ENCODE data around the gene MINDY3.

MINDY3 gene

GRCh38 chr10:15805395-15806058 is 54.8 kb downstream of the MINDY3 start:
- no peak for DNase-seq (ENCODE audit: low spot score)

- no peak for DNase-seq (ENCODE audit: low spot score)
These were observed 56.2 kb downstream of the MINDY3 start for GRCh38 chr10:15804109-15804508.

- no peak for DNase-seq (ENCODE audit: low spot score)
These were observed 57.8 kb downstream of the MINDY3 start for GRCh38 chr10:15802375-15802949.

- no peak for DNase-seq (ENCODE audit: low spot score)
These were observed 58.7 kb downstream of the MINDY3 start for GRCh38 chr10:15801641-15802040.

- no peak for DNase-seq (ENCODE audit: low spot score)
These were observed 59.2 kb downstream of the MINDY3 start for GRCh38 chr10:15801147-15801546.

DNA sequence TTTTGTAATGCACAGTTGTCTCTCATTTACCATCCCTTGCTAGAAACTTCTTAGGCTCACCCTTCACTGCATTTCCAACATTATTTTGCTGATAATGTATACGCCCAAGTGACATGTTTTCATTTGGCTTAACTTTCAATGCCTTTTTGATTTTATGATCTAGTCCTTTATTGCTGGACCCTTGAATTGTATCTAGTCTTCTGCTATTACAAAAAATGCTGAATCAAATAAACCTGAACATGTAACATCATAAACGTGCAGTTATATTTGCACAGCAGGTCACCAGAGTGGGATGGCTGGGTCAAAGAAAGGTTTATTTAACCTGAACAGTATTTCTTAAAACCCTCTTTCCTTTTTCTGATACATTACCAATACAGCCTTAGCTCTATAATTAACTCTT is 63.0 kb downstream of the MINDY3 start:
- no peak for DNase-seq (ENCODE audit: low spot score)

DNA sequence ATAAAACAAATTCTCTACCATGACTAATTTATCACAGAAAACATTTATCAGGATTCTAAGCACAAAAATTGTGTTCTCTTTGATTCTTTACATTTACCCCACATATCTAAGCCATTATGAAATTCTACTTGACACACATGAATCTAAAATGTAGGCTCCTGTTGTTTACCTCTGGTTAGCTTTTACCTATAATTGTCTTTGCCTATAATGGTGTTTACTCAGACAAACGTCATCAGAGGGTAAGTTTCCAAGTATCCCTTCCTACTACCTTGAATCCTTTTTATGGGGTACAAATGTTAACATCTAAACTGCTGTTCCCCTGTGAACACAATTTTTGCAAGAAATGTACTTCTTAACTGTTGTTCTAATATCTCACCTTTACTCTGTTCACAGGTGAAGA is 63.5 kb downstream of the MINDY3 start:
- no peak for DNase-seq (ENCODE audit: low spot score)

DNA sequence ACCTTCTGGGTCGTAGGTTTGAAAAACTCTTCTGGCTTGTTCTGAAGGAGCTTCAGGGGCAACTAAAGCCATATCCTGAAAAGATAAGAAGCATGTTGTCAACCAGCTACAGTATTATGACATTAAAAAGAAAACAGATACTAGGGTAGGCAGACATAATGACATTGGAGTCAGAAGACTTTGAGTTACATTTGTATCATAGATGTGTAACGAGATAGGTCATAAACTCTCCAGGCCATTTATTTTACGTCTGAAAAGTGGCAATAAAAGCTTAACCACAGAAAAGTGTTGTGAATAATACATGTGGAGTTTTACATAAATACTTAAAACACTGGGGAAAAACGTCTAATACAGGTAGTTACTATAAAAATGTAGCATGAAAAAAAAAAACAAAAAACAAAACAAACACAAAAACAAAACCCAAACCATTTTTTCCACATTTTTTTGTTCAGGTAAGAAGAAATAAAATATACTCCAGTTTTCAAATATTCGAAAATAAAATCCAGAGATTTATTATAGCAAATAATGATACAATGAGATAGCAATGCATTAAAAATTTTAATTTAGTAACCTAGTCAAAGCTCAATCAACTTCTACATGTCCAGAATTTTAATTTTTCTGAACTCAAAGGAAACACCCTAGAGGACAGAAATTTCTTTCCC is 64.1 kb downstream of the MINDY3 start:
- DNase-seq (ENCODE audit: low spot score), result no peak

- DNase-seq (ENCODE audit: low spot score), result no peak
These were observed 65.1 kb downstream of the MINDY3 start for GRCh38 chr10:15795036-15795792.

GRCh38 chr10:15794569-15794968 is 65.7 kb downstream of the MINDY3 start:
- no peak for DNase-seq (ENCODE audit: low spot score)

- no peak for DNase-seq (ENCODE audit: low spot score)
These were observed 66.6 kb downstream of the MINDY3 start for GRCh38 chr10:15793664-15794063.

GRCh38 chr10:15792777-15793176 is 67.5 kb downstream of the MINDY3 start:
- DNase-seq (ENCODE audit: low spot score), result no peak

GRCh38 chr10:15791816-15792524 is 68.3 kb downstream of the MINDY3 start:
- DNase-seq (ENCODE audit: low spot score), result no peak

DNA sequence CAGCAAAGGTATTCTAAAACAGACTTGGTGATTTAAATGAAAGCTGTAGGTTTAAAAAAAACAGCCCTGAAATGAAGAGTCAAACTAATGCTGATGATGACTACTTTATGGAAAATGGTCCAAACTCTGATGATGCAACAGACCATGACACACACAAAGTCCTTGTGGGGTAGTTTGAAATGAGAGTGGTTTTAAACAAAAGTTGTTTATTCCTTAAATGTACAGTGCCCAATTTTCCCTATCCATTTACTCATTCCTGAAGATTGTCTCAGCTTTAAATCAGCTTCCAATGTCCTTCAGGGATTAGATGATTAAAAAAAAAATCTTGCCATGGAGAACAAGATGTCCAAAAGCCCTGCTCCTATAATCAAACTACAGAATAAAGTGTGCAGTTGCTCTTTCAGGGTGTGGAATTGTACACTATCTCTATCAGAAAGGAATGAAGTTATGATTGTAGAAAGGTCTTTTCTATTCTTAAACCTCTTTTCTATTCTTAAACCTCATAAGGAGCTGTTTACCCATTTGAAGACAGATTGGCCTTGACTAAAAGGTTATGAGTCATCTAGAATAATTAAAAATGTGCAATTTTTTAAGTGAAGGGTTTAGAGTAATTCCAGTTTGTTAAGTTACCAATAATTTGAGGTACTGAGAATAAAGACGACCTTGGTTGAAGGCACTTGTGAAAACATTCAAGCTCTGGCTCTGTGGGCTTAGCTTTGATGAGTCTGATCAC is 70.3 kb downstream of the MINDY3 start:
- no peak for DNase-seq (ENCODE audit: low spot score)

DNA sequence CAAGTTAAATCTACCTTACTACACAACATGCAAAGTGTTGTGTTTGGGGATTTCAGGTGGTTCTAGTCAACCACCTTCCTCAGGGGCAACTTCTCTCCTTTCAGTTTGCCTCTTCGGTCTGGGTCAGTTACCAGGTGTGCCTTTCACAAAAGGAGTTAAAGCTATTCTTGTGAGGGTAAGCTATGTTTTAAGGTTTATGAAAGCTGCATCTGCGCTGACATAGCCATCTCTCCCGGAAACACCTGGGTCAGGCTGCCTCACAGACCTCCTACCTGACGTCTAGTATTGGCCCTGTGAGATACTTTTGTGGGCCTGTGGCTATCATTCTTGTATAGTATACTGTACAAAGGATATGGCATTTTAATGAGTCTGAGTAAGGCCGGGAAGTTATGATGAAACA is 72.9 kb downstream of the MINDY3 start:
- DNase-seq (ENCODE audit: low spot score), result no peak

DNA sequence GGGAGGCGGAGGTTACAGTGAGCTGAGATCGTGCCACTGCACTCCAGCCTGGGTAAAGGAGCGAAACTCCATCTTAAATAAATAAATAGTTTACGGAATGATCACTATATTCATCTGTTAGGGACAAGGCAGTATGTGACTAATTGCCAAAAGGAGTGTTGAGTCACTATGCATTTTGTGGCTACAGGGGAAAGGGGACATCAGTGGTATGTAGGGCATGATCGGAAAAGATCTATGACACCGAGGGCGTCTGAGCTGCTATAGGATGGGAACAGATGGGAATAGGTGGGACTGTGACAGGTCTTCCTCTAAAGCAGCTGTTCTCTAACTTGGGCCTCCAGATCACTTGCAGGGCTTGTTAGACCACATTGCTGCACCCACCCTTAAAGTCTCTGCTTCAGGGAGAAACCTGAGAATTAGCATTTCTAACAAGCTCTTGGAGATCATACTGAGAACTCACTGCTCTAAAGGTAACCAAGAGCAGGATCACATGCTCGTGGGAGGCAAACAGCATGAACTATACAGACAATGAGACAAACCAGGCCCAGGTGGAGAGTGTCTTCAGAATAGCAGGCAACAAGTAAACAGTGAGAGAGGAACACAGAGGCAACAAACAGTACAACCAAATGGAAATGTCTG is 75.5 kb downstream of the MINDY3 start:
- DNase-seq (ENCODE audit: low spot score), result no peak

DNA sequence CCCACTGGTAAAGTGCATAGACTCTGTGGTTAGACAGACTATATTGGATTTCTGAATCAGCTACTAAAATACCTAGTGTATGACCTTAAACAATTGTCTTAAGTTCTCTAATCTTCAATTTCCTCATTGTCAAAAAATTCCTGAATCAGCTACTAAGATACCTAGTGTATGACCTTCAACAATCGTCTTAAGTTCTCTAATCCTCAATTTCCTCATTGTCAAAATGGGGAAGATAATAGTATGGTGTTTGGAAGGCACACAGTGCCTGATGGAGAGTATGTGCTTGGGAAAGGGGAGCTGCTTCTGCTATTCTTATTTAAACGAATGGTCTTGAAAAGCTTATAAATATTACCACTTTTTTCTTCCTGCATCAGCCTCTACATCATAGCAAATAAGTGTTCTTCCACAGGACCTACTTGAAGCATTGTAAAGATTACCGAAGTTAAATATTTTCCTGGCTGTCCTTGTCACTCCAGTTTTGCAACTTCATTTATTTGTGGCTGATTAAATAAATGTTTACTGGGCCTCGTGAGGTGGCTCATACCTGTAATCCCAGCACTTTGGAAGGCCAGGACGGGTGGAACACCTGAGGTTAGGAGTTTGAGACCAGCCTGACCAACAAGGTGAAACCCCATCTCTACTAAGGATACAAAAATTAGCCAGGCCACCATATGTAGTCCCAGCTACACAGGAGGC is 76.2 kb downstream of the MINDY3 start:
- DNase-seq (ENCODE audit: low spot score), result no peak

- DNase-seq (ENCODE audit: low spot score), result no peak
These were observed 77.5 kb downstream of the MINDY3 start for GRCh38 chr10:15782851-15783250.

- no peak for DNase-seq (ENCODE audit: low spot score)
These were observed 78.8 kb downstream of the MINDY3 start for GRCh38 chr10:15781381-15781960.

Data from ecto neural progenitor cell (in vitro differentiated cells).